HG03460 (cell line): ENCODE measurements around the gene CCDC63.

Experiments
- ATAC-seq: cut with Tn5 transposase; IDR thresholded peaks from one replicate; pipeline ENCODE4 v1.9.1; 2021; ENCODE audit not compliant: unreplicated experiment

CCDC63 gene

GRCh38 chr12:110880651-110881050 lies 33.9 kb downstream of the CCDC63 start:
- no peak for ATAC-seq

- ATAC-seq, result no peak
Observed at GRCh38 chr12:110883251-110883650, 36.5 kb downstream of the CCDC63 start.

GRCh38 chr12:110885152-110885840 lies 38.5 kb downstream of the CCDC63 start:
- no peak for ATAC-seq

GRCh38 chr12:110888256-110888991 lies 41.6 kb downstream of the CCDC63 start:
- ATAC-seq, result no peak

- no peak for ATAC-seq
Observed at GRCh38 chr12:110889361-110889760, 42.6 kb downstream of the CCDC63 start.

- no peak for ATAC-seq
Observed at GRCh38 chr12:110893956-110894355, 47.2 kb downstream of the CCDC63 start.

- ATAC-seq, result no peak
Observed at GRCh38 chr12:110896559-110896958, 49.8 kb downstream of the CCDC63 start.

- no peak for ATAC-seq
Observed at GRCh38 chr12:110901401-110901800, 54.6 kb downstream of the CCDC63 start.

- no peak for ATAC-seq
Observed at GRCh38 chr12:110903511-110903910, 56.7 kb downstream of the CCDC63 start.

GRCh38 chr12:110906083-110906482 lies 59.3 kb downstream of the CCDC63 start:
- ATAC-seq, result no peak

GRCh38 chr12:110906516-110906915 lies 59.7 kb downstream of the CCDC63 start:
- no peak for ATAC-seq

GRCh38 chr12:110906985-110907384 lies 60.2 kb downstream of the CCDC63 start:
- no peak for ATAC-seq

- no peak for ATAC-seq
Observed at GRCh38 chr12:110907583-110907982, 60.8 kb downstream of the CCDC63 start.

- no peak for ATAC-seq
Observed at GRCh38 chr12:110908377-110909152, 61.8 kb downstream of the CCDC63 start.

- ATAC-seq, result no peak
Observed at GRCh38 chr12:110912263-110912662, 65.5 kb downstream of the CCDC63 start.

- peak; percentile 98 for ATAC-seq
Observed at GRCh38 chr12:110913119-110914056, 66.6 kb downstream of the CCDC63 start.

- no peak for ATAC-seq
Observed at GRCh38 chr12:110916295-110916875, 69.6 kb downstream of the CCDC63 start.

GRCh38 chr12:110917467-110917866 lies 70.7 kb downstream of the CCDC63 start:
- no peak for ATAC-seq

GRCh38 chr12:110917961-110918360 lies 71.2 kb downstream of the CCDC63 start:
- no peak for ATAC-seq

GRCh38 chr12:110919720-110920119 lies 72.9 kb downstream of the CCDC63 start:
- ATAC-seq, result no peak
